GM03348 (cell line): Measurements from ENCODE around the gene BAD.

Experiments used
- DNase-seq: peaks from one replicate; pipeline ENCODE4 v3.0.0; 2012; ENCODE audit warnings: low spot score

BAD gene

DNA sequence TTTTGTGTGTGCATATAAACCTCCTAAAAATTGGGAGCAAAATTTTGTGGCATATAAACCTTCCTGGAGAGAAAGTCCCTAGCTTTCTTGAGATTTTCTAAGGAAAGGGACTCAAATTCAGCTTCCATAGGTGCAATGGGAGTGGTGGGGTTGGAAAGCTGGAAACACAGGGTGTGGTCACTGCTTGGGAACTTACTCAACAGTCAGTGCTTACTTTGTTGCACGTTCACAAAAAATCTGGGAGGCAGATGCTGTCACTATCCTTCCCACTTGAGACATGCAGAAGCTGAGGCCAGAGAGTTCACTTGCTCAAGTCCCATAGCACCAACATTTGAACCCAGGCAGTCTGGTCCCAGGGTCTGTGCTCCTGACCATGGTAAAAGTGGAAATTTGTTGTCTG lies 11.8 kb upstream of the BAD start:
- DNase-seq: no peak

GRCh38 chr11:64295760-64296159 lies 11.3 kb upstream of the BAD start:
- DNase-seq: no peak

DNA sequence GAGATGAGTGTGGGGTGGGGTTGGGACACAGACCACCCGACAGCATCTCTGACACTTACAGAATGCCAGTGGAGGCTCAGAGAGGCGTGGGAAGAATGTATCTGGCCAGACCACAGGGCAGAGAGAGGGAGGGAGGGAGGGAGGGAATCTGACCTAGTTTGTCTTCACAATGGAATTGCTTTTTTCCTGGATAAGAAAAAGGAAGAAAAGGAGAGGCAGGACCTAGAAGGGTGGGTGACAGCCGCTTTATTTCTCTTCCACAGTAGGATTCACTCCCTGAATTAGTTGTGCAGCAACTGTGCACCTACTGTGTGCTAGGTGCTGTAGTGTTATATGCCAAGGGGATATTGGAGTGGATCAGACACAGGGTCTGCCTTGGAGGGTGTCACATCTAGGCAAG lies 10.3 kb upstream of the BAD start:
- peak; percentile 43 for DNase-seq

GRCh38 chr11:64292460-64293254 lies 8.2 kb upstream of the BAD start:
- no peak for DNase-seq

DNA sequence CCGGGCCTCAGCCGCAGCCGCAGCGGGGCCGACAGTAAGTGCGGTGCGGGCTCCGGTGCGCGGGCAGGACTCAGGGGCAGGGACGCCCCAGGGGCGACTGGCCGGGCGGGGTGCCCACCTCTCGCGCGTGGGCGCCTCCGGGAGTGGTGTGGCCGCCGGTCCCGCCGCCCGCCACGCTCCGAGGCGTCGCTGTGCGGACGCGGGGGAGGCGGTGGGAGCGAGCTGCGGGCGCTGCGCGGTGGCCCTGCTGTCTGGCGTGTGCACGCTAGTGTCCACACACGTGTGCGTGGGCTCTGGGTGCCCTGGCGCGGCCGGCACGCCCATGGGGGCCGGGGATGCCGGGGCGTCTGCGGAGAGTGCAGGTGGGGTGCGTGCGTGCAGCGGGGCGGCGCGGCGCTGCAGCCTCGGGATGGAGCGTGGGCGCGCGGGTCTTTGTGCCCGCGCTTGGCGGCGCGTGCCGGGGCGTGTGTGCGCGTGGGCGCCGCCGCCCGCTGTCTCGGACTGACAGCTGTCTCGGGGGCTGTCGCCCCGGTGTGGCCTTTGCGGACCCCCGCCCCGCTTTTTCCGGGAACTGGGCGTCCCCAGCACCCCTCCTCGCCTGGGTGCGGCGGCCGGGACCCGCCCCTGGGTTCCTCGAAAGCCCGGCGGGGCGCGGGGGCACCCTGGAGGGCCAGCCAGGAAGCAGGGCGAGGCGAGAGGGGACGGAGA lies 7.4 kb upstream of the BAD start:
- DNase-seq: no peak

DNA sequence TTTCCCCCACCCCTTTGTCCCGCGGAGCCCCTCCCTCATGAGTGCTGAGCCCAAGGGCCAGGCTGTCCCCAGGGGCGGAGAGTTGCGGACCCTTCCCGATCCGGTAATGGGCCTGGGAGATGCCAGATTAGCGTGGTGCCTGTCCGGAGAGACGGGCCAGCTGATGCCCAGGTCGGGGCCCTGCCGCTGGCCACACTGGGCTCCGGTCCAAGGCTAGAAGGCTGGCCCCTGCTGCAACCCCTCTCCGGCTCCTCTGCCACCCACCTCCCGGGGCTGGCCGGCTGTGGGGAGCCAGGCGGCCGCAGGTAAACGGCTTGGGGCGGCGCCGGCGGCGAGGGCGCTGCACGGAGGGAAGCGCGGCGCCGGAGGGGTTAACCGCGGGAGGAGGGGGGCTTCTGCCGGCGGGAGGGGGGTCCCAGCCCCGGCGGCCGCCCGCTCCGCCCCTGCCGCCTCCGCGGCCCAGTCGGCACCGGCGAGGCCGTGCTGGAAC lies 6.8 kb upstream of the BAD start, which contains the start of gene KCNK4:
KCNK4 (plus strand) TSS at position 41 of the 490 bp plus-strand sequence. CDS start 1,717 bp downstream, outside the sequence.
- no peak for DNase-seq

DNA sequence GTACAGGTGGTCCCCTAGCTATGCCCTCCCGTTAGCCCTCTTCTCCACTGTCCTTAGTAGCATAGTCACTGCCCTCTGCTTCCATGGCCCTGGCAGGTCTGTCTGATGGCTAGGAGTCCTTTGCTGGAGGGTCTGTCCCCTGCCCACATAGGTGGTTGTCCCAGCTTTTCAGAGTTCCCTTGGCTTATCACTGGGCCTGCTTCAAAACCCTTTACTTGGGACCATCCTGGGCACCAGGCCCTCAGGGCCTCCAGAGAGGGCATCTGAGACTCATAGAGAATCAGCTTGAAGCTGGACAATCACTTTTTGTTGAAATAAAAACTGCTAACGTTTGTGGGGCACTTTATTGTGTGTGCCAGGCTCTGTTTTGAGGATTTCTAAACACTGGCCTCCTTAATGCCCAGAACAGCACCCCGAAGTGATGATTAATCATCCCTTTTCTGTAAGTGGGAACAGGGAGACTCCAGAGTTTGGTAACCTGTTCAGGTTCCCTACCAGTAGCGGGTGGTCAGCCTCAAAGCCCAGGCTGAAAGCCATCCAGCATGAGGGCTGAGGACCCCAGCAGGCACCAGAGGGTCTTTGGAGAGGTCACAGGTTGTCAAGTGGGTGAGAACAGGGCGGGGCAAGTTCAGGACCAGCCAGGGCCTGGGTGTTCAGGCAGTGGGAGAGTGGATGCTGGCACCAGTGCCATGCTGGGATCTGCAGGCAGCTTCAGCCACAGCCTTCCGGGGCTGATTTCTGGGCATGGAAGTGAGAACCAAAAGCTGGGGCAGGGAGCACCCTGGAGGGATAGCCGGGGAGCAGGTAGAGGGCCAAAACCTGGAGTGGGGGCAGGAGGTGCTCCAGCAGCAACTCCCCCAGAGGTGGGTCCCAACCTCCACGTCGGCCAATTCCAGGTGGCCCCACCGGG lies 6.1 kb upstream of the BAD start:
- DNase-seq: no peak

DNA sequence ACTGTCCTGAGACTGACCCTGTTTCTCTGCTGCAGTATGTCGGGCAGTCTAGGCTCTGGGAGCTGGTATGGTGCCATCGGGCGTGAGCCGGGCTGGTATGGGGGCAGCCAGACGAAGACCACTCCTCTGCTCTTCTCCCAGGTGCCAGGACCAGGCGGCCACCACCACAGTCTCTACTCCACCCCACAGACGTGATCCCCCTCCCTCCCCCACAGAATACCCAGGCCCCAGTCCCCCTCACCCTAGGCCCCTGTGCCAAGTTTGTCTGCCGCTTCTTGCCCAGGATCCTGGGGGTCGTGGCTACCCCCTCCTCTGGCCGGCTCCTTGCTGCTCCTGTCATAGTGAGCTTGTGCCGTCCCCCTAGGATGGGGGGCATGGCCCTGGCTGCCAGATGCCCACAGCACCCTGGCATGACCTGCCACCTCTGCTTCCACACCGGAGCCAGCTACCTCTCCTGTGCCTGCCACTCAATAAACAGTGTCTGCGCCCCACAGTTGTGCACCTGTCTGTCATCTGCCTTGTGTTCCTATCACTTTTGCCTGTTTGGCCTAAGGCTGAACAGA lies 4.6 kb upstream of the BAD start:
- no peak for DNase-seq

DNA sequence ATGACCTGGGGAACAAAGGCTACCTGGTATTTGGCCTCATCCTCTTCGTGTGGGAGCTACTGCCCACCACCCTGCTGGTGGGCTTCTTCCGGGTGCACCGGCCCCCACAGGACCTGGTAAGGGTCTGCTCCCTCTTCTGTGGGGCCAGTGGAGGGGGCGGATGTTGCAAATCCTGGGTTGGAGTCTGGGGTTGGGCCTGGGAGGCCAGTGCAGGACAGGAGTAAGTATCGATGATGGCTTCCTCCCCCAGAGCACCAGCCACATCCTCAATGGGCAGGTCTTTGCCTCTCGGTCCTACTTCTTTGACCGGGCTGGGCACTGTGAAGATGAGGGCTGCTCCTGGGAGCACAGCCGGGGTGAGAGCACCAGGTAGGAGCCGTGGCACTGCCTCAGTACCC lies 3.9 kb upstream of the BAD start:
- DNase-seq: no peak

DNA sequence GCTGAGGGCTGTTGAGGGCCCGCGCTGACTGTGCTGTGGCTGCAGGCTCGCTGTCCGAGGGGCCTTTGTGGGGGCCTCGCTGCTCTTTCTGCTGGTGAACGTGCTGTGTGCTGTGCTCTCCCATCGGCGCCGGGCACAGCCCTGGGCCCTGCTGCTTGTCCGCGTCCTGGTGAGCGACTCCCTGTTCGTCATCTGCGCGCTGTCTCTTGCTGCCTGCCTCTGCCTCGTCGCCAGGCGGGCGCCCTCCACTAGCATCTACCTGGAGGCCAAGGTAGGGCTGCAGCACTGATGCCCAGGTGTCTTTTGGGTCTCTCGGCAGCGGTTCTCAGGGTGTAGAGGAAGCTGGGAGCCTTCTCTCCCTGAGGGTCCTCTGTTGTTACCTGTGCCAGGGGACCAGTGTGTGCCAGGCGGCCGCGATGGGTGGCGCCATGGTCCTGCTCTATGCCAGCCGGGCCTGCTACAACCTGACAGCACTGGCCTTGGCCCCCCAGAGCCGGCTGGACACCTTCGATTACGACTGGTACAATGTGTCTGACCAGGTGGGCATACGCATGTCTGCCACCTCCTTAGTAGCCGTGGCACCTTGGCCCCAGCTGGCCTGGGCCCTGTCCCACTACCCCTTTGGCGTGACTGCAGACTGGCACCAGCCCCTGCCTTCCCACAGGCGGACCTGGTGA lies 3.3 kb upstream of the BAD start:
- DNase-seq: no peak

DNA sequence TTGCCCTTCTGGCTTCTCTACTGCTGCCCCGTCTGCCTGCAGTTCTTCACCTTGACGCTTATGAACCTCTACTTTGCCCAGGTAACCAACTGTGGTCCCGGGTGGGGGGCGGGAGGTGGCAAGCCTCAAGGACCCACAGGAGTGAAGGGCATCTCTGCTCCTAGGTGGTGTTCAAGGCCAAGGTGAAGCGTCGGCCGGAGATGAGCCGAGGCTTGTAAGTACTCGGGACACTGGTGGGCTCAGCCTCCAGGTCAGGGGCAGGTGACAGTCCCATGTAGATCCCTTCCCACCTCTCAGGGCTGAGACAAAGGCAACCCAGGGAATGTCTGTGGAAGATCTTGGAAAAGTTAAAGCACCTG lies 2.3 kb upstream of the BAD start:
- DNase-seq: no peak

- DNase-seq: no peak
Measured at GRCh38 chr11:64285885-64286800, 1.7 kb upstream of the BAD start.

GRCh38 chr11:64284962-64285884 lies 758 bp upstream of the BAD start, which contains the start of gene GPR137:
Gene GPR137 (plus strand): TSS chr11:64285848. CDS start chr11:64286525, 677 bp downstream.
- DNase-seq: peak; percentile 95

DNA sequence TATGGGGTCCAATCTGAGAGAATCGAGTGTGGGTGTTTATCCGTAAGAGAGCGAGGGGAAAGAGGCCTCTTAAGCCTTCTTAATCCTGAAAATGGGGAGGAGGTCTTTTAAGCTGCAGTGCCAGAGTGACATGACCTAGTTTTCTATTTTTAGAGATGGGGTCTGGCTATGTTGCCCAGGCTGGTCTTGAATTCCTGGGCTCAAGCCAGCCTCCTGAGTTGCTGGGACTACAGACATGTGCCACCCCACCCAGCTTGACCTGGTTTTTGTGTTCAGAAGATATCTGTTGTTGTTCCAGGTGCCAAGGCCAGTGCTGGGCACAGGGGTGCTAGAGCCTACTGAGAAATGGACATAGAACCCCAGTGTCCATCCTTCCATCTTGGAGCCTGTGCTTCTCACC lies 1.4 kb downstream of the BAD start:
- no peak for DNase-seq

GRCh38 chr11:64281957-64282770 lies 2.3 kb downstream of the BAD start:
- no peak for DNase-seq

DNA sequence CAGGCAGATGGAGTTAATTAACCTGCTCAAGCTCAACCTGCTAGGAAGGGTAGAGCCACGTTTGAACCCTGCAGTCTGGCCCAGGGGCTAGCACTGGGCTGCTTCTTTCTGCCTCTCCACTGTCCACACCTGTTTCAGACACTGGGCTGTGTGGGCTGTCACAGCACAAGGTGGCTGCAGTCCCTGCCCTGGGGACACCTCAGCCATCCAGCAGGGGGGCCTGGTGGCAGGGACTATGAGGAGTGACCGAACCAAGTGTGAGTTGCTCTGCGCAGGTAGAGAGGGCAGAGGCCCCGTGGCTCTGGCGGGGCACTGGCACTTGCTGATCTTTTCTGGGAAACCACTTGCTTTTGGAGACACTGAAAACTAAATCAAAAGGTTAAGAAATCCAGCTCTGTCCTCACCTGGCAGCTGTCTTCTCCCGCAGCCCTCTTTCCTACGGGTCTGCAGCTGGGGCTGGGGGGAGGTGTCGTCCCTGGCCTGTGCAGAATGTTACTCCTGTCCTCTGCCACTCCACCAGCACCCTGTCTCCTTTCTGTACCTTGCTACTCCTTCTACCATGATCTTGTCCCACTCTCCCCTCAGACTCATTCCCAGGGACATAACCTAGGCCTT lies 5.8 kb downstream of the BAD start:
- DNase-seq: no peak

DNA sequence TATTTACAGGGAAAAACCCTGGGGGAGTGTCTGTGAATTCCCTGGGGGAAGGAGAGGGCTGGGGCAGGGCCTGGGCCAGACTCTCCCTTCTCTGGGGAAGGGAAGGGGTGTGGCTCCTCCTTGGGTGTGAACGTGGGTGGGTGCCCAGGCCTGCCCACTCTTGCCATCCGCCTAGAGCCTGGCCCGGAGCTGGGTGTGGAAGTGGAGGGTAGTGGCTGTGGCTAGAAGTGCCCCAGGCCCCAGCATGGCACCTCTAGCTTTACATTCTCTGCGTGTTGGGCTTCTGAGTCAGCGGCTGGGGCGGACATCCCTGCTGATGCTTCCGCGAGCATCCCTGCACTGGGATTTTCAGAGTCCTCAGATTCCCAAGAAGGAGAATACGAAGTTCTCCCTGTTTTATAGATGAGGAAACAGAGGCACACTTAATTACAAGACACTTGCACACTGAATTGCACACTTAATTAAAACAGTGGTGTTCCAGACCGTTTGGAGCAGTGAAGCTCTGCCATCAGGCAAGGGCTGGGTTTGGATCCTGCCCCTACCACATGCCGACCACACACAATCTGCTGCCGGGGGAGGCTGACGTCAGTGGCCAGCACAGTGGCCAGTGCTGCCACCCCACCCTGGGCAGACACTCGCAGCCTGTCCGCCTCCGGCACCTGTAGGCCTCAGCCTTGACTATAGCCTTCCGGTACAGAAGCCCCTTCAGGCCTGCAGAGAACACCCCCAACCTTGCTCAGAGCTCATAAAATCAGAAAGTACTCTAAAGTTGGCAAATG lies 7.6 kb downstream of the BAD start:
- peak; percentile 79 for DNase-seq
